Measurements from ENCODE around the gene C2CD4A. TPM values are rescaled to one million over a fixed set of nuclear protein-coding genes. Genes with fewer than 3 reads are reported as not detected.

C2CD4A gene
- total and polyA plus RNA-seq, 9 of the 15 experiments (the other 6 are each of a cell fraction or from before 2014, with no cell fraction given), result not detected

- TF ChIP-seq ZNF41 (CRISPR knock-in tag; conservative IDR thresholded peaks at IDR 0.05) (no peak), TARDBP (IDR thresholded peaks at IDR 0.05) (0 out of 2 replicates have a peak, but pooled peaks have one; percentile 37), BRF1 (IDR thresholded peaks at IDR 0.05; ENCODE audit: borderline replicate concordance, extremely low read depth, insufficient read length) (no peak), JUNB (CRISPR knock-in tag; conservative IDR thresholded peaks at IDR 0.05) (no peak), HEY1 (CRISPR knock-in tag; IDR thresholded peaks at IDR 0.05; ENCODE audit: borderline replicate concordance) (no peak), MITF (IDR thresholded peaks at IDR 0.05) (peak; percentile 98), NR2C2 (CRISPR knock-in tag; IDR thresholded peaks at IDR 0.05) (peak; percentile 65; the same call in 1 of the 2 replicates), NR2C2 (tag; IDR thresholded peaks at IDR 0.05) (peak; percentile 78), ZNF766 (CRISPR knock-in tag; conservative IDR thresholded peaks at IDR 0.05) (0 out of 2 replicates have a peak, but pooled peaks have one; percentile 18), NR2F6 (CRISPR knock-in tag; IDR thresholded peaks at IDR 0.05) (no peak), PTRF (tag; IDR thresholded peaks at IDR 0.05) (no peak), ZC3H8 (IDR thresholded peaks at IDR 0.05) (no peak), GTF2E2 (tag; IDR thresholded peaks at IDR 0.05) (no peak), JUND (IDR thresholded peaks at IDR 0.05; ENCODE audit: borderline replicate concordance, low read depth, low read length) (peak; percentile 54), JUND (tag; IDR thresholded peaks at IDR 0.05; ENCODE audit: borderline replicate concordance, low read depth, low read length) (peak; percentile 11; the same call in 1 of the 3 replicates), ZSCAN29 (IDR thresholded peaks at IDR 0.05) (0 out of 2 replicates have a peak, but pooled peaks have one; percentile 43), CHD4 (IDR thresholded peaks at IDR 0.05; ENCODE audit: insufficient read depth, insufficient replicate concordance, low read depth, low read length, poor library complexity, severe bottlenecking) (no peak), E4F1 (CRISPR knock-in tag; IDR thresholded peaks at IDR 0.05; ENCODE audit: borderline replicate concordance) (no peak), CEBPG (CRISPR knock-in tag; IDR thresholded peaks at IDR 0.05) (no peak), CEBPG (tag; conservative IDR thresholded peaks at IDR 0.05 in 1 of 2, IDR thresholded peaks at IDR 0.05 in 1 of 2) (no peak), E2F8 (IDR thresholded peaks at IDR 0.05; ENCODE audit: low read depth, partially characterized antibody) (peak; percentile 24), NCOA1 (IDR thresholded peaks at IDR 0.05; ENCODE audit: low read depth) (no peak)
Observed at GRCh38 chr15:62060113-62060895, 6.5 kb upstream of the C2CD4A start, which contains the start of gene VPS13C (continued).

All from K562 (cell line).